Mesothelial cell of epicardium (in vitro differentiated cells): ENCODE results near the gene ARMC5. TPM values are rescaled to one million over a fixed set of nuclear protein-coding genes. Genes with fewer than 3 reads are reported as not detected.

ENCODE experiments used
- DNase-seq, 2 experiments: peaks; one replicate each; pipeline ENCODE4 v3.0.0; 2021; ENCODE audit warnings: low spot score in 2 of 2; ENCODE audit not compliant: unreplicated experiment in 2 of 2
- H3K27ac Mint-ChIP-seq: 2 replicates; pipeline ENCODE4 v1.8.0; 2021; ENCODE audit warnings: mixed read lengths
- H3K27me3 Mint-ChIP-seq: 2 replicates; pipeline ENCODE4 v1.8.0; 2021; ENCODE audit warnings: low read depth, mixed read lengths
- H3K36me3 Mint-ChIP-seq: 2 replicates; pipeline ENCODE4 v1.8.0; 2021; ENCODE audit warnings: mixed read lengths
- H3K4me1 Mint-ChIP-seq: 2 replicates; pipeline ENCODE4 v1.8.0; 2021; ENCODE audit warnings: mixed read lengths
- H3K4me3 Mint-ChIP-seq: 2 replicates; pipeline ENCODE4 v1.8.0; 2021; ENCODE audit warnings: mild to moderate bottlenecking, moderate library complexity, mixed read lengths
- H3K9me3 Mint-ChIP-seq: 2 replicates; pipeline ENCODE4 v1.8.0; 2021; ENCODE audit warnings: mixed read lengths
- total RNA-seq: library from RNA; stranded (reverse); gene quantifications from 3 replicates; pipeline ENCODE4 v1.2.1, GENCODE V29; 2021
- TF ChIP-seq, protein P1 (sequence below): fragments of 200-600 bp; sonication (generic); IDR thresholded peaks from one replicate; pipeline ENCODE4 v1.5.0; 2021; ENCODE audit warnings: antibody characterized with exemption; ENCODE audit not compliant: unreplicated experiment

Gene ARMC5
- total RNA-seq, 1 donor from 2014 or later = 18.5 TPM

DNA sequence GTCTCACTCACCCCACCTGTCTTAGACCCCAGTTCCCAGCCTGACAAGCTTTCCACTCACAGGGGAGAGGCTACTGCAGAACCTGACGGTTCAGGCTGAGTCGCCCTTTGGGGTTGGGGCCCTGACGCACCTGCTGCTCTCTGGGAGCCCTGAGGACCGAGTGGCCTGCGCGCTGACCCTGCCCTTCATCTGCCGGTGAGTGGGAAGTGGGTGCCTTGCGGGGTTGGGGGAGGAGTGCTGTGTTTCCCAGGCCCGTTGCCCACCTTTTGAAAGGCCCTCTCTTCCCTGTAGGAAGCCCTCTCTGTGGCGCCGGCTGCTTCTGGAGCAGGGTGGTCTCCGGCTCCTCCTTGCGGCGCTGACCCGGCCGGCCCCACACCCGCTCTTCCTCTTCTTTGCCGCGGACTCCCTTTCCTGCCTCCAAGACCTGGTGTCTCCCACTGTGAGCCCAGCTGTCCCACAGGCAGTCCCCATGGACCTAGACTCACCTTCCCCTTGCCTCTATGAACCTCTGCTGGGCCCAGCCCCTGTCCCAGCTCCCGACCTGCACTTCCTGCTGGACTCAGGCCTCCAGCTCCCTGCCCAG, 6.6 kb downstream of the ARMC5 start:
- Mint-ChIP-seq H3K4me1 (peaks cover 4% of the 10 kb centered on the region), H3K9me3 (no peaks in the 10 kb centered on the region), H3K27me3 (no peaks in the 10 kb centered on the region), H3K36me3 (peaks cover 20% of the 10 kb centered on the region), H3K4me3 (no peak overlapping the region), H3K27ac (no peak overlapping the region)
- TF ChIP-seq, protein P1, sequence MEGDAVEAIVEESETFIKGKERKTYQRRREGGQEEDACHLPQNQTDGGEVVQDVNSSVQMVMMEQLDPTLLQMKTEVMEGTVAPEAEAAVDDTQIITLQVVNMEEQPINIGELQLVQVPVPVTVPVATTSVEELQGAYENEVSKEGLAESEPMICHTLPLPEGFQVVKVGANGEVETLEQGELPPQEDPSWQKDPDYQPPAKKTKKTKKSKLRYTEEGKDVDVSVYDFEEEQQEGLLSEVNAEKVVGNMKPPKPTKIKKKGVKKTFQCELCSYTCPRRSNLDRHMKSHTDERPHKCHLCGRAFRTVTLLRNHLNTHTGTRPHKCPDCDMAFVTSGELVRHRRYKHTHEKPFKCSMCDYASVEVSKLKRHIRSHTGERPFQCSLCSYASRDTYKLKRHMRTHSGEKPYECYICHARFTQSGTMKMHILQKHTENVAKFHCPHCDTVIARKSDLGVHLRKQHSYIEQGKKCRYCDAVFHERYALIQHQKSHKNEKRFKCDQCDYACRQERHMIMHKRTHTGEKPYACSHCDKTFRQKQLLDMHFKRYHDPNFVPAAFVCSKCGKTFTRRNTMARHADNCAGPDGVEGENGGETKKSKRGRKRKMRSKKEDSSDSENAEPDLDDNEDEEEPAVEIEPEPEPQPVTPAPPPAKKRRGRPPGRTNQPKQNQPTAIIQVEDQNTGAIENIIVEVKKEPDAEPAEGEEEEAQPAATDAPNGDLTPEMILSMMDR = no peak
- no peak for DNase-seq

DNA sequence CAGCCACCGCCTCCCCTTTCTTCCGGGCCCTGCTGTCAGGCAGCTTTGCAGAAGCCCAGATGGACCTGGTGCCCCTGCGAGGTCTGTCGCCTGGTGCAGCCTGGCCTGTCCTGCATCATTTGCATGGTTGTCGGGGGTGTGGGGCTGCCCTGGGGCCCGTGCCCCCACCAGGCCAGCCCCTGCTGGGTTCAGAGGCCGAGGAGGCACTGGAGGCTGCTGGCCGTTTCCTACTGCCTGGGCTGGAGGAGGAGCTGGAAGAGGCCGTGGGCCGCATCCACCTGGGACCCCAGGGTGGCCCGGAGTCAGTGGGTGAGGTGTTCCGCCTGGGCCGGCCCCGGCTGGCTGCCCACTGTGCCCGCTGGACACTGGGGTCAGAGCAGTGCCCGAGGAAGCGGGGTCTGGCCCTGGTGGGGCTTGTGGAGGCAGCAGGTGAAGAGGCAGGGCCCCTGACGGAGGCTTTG, 7.1 kb downstream of the ARMC5 start:
- no peak for DNase-seq
- no peaks in the 10 kb centered on the region for H3K27me3 Mint-ChIP-seq
- peaks cover 20% of the 10 kb centered on the region for H3K36me3 Mint-ChIP-seq
- H3K27ac Mint-ChIP-seq = no peak overlapping the region
- H3K4me1 Mint-ChIP-seq = peaks cover 5% of the 10 kb centered on the region
- no peak overlapping the region for H3K4me3 Mint-ChIP-seq
- TF ChIP-seq, protein P1 = no peak
- H3K9me3 Mint-ChIP-seq = no peaks in the 10 kb centered on the region

DNA sequence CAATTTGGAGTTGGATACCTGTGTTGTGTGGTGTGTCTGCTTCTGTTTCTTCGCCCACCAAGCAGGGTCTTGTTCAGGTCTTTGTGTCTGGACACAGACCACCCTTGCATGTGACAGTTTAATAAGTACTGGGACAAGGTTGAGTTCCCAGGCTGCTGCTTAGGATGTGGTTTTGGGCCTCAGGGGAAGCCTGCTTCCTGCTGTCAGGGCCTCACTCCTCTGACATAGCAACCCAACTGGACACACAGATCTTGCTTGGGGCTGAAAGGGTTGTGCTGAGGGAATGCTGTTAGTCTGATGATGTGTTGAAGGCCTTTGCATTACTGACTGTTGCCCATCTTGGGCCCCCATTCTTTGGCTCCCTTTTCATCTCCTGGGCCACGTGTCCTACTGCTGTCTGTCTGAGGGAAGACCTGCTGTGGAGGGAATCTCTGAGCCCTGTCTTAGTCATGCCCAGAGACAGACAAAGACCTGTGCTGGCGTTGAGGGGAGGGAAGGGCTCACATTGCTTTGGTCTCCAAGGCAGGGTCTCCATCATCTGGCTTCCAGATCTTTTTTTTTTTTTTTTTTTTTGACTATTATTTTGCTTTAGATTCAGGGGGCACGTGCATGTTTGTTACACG, 8.0 kb downstream of the ARMC5 start:
- H3K27me3 Mint-ChIP-seq = peaks cover 2% of the 10 kb centered on the region

DNA sequence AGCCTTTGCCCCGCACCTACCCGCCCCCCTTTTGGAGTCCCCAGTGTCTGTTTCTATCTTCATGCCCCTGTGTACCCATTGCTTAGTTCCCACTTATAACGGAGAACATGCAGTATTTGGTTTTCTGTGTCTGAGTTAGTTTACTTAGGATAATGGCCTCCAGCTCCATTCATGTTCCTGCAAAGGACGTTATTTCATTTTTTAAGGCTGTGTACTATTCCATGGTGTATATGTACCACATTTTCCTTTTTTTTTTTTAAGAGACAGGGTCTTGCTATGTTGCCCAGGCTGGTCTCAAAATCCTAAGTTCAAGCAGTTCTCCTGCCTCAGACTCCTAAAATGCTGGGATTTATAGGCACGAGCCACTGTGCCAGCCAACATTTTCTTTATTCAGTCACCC, 8.6 kb downstream of the ARMC5 start:
- H3K4me3 Mint-ChIP-seq = no peak overlapping the region

More for the DNA sequence above, 8.0 kb downstream of the ARMC5 start:
- peaks cover 8% of the 10 kb centered on the region for H3K4me1 Mint-ChIP-seq
- TF ChIP-seq, protein P1 = no peak
- DNase-seq = no peak
- H3K4me3 Mint-ChIP-seq = no peak overlapping the region
- peaks cover 20% of the 10 kb centered on the region for H3K36me3 Mint-ChIP-seq
- H3K27ac Mint-ChIP-seq = no peak overlapping the region
- H3K9me3 Mint-ChIP-seq = no peaks in the 10 kb centered on the region

DNA sequence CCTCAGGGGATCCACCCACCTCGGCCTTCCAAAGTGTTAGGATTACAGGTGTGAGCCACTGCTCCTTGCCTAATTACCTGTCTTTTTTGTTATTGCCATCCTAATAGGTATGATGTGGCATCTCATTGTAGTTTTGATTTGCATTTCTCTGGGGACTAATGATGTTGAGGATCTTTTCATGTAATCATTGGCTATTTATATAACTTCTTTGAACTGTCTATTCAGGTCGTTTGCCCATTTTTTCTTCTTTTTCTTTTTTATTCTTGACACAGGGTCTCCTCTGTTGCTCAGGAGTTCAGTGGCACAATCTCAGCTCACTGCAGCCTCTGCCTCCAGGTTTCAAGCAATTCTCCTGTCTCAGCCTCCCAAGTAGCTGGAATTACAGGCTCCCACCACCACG, 11.3 kb downstream of the ARMC5 start:
- no peaks in the 10 kb centered on the region for H3K9me3 Mint-ChIP-seq
- no peak for DNase-seq
- TF ChIP-seq, protein P1 = no peak
- peaks cover 27% of the 10 kb centered on the region for H3K27me3 Mint-ChIP-seq
- H3K36me3 Mint-ChIP-seq = peaks cover 10% of the 10 kb centered on the region
- no peak overlapping the region for H3K27ac Mint-ChIP-seq
- H3K4me3 Mint-ChIP-seq = no peak overlapping the region
- peaks cover 18% of the 10 kb centered on the region for H3K4me1 Mint-ChIP-seq

More for the DNA sequence above, 8.6 kb downstream of the ARMC5 start:
- TF ChIP-seq, protein P1 = no peak
- Mint-ChIP-seq H3K9me3 (no peaks in the 10 kb centered on the region), H3K4me1 (peaks cover 13% of the 10 kb centered on the region), H3K27ac (no peak overlapping the region), H3K27me3 (peaks cover 7% of the 10 kb centered on the region), H3K36me3 (peaks cover 17% of the 10 kb centered on the region)
- DNase-seq = no peak
